ENCODE measurements around the gene SHISA3.
"Not testable (repeated sequence)": the region's sequence is repeated elsewhere in the genome, so short reads cannot be mapped to it uniquely, and the experiment has no call there.

Gene SHISA3

DNA sequence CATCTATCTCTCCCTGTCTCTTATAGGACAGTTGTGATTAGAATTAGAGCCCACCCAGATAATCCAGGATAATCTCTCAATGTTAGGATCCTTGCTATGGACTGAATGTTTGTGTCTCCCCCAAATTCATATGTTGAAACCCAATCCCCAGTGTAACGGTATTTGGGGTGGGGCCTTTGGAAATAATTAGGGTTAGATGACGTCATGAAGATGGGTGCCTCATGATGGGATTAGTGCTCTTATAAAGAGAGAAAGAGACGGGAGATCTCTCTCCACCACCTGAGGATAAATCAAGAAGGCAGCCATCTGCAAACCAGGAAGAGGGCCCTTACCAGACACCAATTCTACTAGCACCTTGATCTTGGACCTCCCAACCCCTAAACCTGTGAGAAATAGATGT is 33.7 kb upstream of the SHISA3 start:
- Histone ChIP-seq H3K27me3 (ENCODE audit: control insufficient read depth in 2 of 2, insufficient read depth in 2 of 2, low read length in 2 of 2) (no peaks in the 10 kb centered on the region), H3K4me1 (ENCODE audit: control insufficient read depth in 2 of 2, insufficient read depth in 2 of 2, low read length in 2 of 2) (no peaks in the 10 kb centered on the region), H3K27ac (ENCODE audit: low read depth in 2 of 2, low read length in 2 of 2) (no peak overlapping the region), H3K4me3 (ENCODE audit: low read length in 2 of 2) (no peak overlapping the region), H3K36me3 (ENCODE audit: control insufficient read depth in 2 of 2, insufficient read depth in 2 of 2, low read length in 2 of 2) (no peaks in the 10 kb centered on the region), H3K9me3 (ENCODE audit: control insufficient read depth in 2 of 2, low read length in 2 of 2) (no peaks in the 10 kb centered on the region), H3K9ac (ENCODE audit: low read depth in 1 of 2, low read length in 2 of 2) (no peak overlapping the region)

DNA sequence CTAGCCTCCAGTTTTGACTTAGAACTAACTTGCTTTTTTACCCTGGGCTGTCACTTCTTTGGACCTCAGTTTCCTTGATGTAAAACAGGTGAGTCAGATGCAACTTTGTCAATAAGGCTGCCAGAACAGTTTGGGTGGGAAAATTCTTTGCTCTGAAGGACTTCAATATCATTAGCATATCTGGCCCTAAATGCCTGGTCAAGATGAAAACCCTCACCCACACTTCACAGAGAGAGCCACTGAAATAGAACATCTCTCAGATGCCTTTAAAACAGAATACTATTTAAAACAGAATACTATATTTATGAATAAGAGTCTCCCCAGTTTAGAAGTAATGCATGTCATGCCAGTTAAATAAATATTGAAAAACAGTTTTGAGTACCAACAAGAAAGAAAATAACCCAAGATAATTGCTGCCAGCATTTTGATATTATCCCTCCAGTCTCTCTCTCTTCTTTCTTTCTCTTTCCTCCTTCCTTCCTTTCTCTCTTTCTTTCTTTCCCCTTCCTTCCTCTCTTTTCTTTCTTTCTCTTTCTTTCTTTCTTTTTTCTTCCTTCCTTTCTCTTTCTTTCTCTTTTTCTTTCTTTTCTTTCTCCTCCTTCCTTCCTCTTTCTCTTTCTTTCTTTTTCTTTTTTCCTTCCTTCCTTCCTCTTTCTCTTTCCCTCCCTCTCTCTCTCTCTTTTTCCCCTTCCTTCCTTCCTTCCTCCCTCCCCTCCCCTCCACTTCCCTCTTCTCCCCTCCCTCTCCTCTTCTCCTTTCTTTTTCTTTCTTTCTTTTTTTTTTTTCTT is 32.8 kb upstream of the SHISA3 start:
- no peaks in the 10 kb centered on the region for H3K36me3 ChIP-seq (ENCODE audit: control insufficient read depth in 2 of 2, insufficient read depth in 2 of 2, low read length in 2 of 2)
- no peak overlapping the region for H3K27ac ChIP-seq (ENCODE audit: low read depth in 2 of 2, low read length in 2 of 2)
- no peaks in the 10 kb centered on the region for H3K27me3 ChIP-seq (ENCODE audit: control insufficient read depth in 2 of 2, insufficient read depth in 2 of 2, low read length in 2 of 2)
- no peak overlapping the region for H3K9ac ChIP-seq (ENCODE audit: low read depth in 1 of 2, low read length in 2 of 2)
- H3K9me3 ChIP-seq (ENCODE audit: control insufficient read depth in 2 of 2, low read length in 2 of 2) = no peaks in the 10 kb centered on the region
- no peaks in the 10 kb centered on the region for H3K4me1 ChIP-seq (ENCODE audit: control insufficient read depth in 2 of 2, insufficient read depth in 2 of 2, low read length in 2 of 2)
- no peak overlapping the region for H3K4me3 ChIP-seq (ENCODE audit: low read length in 2 of 2)

DNA sequence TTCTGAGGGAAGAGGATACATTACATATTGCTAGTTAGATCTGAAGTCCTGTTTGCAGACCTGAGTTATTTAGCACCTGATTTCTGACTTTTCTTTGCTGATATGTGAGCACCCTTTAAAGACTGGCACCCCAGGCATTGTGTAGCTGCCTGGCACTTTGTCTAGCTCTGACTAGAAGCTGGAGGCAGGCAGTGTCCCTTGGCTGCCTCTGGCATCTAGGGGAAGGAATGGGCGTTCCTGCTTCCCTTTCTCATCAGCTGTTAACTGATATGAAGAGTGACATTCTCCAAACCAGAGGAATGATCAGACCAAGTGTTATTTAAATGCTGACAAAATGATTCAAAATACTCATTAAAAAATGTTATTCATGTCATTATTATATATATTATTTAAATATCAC is 30.3 kb upstream of the SHISA3 start:
- Histone ChIP-seq H3K27ac (ENCODE audit: low read depth in 2 of 2, low read length in 2 of 2) (no peak overlapping the region), H3K9me3 (ENCODE audit: control insufficient read depth in 2 of 2, low read length in 2 of 2) (no peaks in the 10 kb centered on the region), H3K4me1 (ENCODE audit: control insufficient read depth in 2 of 2, insufficient read depth in 2 of 2, low read length in 2 of 2) (no peaks in the 10 kb centered on the region), H3K27me3 (ENCODE audit: control insufficient read depth in 2 of 2, insufficient read depth in 2 of 2, low read length in 2 of 2) (no peaks in the 10 kb centered on the region), H3K9ac (ENCODE audit: low read depth in 1 of 2, low read length in 2 of 2) (no peak overlapping the region), H3K4me3 (ENCODE audit: low read length in 2 of 2) (no peak overlapping the region), H3K36me3 (ENCODE audit: control insufficient read depth in 2 of 2, insufficient read depth in 2 of 2, low read length in 2 of 2) (no peaks in the 10 kb centered on the region)

DNA sequence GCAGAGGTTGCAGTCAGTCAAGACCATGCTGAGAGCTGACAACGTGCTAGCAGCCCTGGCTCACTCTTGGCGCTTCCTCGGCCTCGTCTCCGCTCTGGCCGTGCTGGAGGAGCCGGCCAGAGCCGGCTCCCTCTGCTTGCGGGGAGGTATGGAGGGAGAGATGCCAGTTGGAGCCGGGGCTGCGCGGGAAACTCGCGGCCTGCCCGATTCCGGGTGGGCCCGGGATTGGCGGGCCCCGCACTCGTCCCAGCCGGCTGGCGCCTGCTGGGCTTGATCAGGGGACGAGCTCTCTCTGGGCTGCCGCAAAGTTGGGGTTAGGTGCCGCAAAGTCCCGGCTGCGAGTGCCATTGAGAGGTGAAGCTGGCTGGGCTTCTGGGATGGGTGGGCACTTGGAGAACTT is 27.8 kb upstream of the SHISA3 start:
- H3K4me3 ChIP-seq (ENCODE audit: low read length in 2 of 2) = no peak overlapping the region
- no peak overlapping the region for H3K27ac ChIP-seq (ENCODE audit: low read depth in 2 of 2, low read length in 2 of 2)
- no peaks in the 10 kb centered on the region for H3K9me3 ChIP-seq (ENCODE audit: control insufficient read depth in 2 of 2, low read length in 2 of 2)
- no peaks in the 10 kb centered on the region for H3K27me3 ChIP-seq (ENCODE audit: control insufficient read depth in 2 of 2, insufficient read depth in 2 of 2, low read length in 2 of 2)
- no peak overlapping the region for H3K9ac ChIP-seq (ENCODE audit: low read depth in 1 of 2, low read length in 2 of 2)
- no peaks in the 10 kb centered on the region for H3K4me1 ChIP-seq (ENCODE audit: control insufficient read depth in 2 of 2, insufficient read depth in 2 of 2, low read length in 2 of 2)
- H3K36me3 ChIP-seq (ENCODE audit: control insufficient read depth in 2 of 2, insufficient read depth in 2 of 2, low read length in 2 of 2) = no peaks in the 10 kb centered on the region

DNA sequence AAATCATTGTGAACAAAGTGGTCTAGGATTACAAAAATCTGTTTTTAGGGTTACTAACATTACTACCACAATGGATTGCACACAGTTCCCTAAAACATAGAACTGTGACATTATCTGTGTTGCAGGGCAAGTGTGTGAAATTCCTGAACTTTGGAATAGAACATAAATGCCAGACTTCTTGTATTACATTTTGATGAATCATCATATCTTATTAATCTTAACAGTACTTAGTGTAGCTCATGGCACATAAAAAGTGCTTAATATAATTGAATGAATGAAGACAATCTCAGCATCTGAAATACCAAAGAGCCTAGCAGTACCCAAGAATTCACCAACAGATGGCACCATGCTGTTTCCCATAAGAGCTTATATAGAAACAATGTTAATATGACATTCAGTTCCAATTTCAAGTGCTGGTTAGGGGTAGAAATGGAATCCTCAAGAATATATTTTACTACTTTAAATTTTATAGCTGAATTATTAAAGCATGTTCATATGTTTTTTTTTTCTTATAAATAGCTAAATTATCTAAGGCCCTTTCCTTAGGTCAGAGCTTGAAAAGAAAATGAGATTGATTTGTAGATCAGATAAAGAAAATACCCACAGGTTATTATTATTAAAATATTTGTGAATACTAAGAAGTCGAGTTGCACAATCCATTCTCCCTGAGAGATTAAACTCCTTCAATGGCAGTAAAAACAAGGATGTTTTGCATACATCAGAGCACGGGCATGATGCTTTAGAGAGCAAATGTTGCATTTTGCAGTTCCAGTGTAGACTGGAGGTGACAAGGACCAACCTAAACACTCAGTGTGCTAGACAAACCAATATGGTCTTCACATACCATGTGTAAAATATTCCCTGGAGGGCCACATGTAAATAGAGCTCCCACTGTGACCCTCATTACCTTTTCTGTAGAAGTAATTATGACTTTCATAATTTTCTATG is 25.7 kb upstream of the SHISA3 start:
- Histone ChIP-seq H3K27me3 (ENCODE audit: control insufficient read depth in 2 of 2, insufficient read depth in 2 of 2, low read length in 2 of 2) (no peaks in the 10 kb centered on the region), H3K4me1 (ENCODE audit: control insufficient read depth in 2 of 2, insufficient read depth in 2 of 2, low read length in 2 of 2) (no peaks in the 10 kb centered on the region), H3K9me3 (ENCODE audit: control insufficient read depth in 2 of 2, low read length in 2 of 2) (no peaks in the 10 kb centered on the region), H3K4me3 (ENCODE audit: low read length in 2 of 2) (no peak overlapping the region), H3K36me3 (ENCODE audit: control insufficient read depth in 2 of 2, insufficient read depth in 2 of 2, low read length in 2 of 2) (no peaks in the 10 kb centered on the region), H3K27ac (ENCODE audit: low read depth in 2 of 2, low read length in 2 of 2) (no peak overlapping the region), H3K9ac (ENCODE audit: low read depth in 1 of 2, low read length in 2 of 2) (no peak overlapping the region)

DNA sequence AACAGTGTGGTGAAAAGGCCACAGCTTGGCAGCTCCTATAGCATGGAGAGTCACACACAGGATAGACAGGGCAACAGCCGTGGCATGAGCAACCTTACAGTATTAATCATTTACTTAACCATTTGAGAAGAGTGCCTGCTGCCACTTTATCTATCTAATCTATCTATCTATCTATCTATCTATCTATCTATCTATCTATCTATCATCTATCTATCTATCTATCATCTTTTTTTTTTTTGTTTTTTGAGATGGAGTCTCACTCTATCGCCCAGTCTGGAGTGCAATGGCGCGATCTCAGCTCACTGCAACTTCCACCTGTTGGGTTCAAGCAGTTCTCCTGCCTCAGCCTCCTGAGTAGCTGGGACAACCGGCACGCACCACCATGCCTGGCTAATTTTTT is 25.0 kb upstream of the SHISA3 start:
- H3K9me3 ChIP-seq (ENCODE audit: control insufficient read depth in 2 of 2, low read length in 2 of 2); H3K27ac ChIP-seq (ENCODE audit: low read depth in 2 of 2, low read length in 2 of 2); H3K36me3 ChIP-seq (ENCODE audit: control insufficient read depth in 2 of 2, insufficient read depth in 2 of 2, low read length in 2 of 2); H3K4me1 ChIP-seq (ENCODE audit: control insufficient read depth in 2 of 2, insufficient read depth in 2 of 2, low read length in 2 of 2); H3K27me3 ChIP-seq (ENCODE audit: control insufficient read depth in 2 of 2, insufficient read depth in 2 of 2, low read length in 2 of 2); H3K9ac ChIP-seq (ENCODE audit: low read depth in 1 of 2, low read length in 2 of 2); H3K4me3 ChIP-seq (ENCODE audit: low read length in 2 of 2): not testable (repeated sequence)

DNA sequence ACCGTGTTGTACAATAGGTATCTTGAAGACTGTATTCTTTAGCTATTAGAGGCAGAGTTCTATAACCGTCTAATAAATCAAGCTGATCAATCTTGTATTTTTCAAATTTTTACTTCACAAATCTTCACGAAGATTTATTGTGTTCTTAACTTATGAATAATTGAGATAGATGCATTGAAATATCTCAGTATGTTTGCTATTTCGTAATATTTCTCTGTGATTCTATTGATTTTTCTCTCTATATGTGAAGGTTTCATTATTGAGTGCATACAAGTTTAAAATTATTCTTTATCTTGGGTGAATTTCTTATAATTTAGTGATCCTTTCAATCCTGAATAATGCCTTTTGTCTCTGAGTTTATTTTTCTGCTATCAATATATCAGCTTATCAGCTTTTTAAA is 19.8 kb upstream of the SHISA3 start:
- H3K9me3 ChIP-seq (ENCODE audit: control insufficient read depth in 2 of 2, low read length in 2 of 2) = no peaks in the 10 kb centered on the region
- no peaks in the 10 kb centered on the region for H3K36me3 ChIP-seq (ENCODE audit: control insufficient read depth in 2 of 2, insufficient read depth in 2 of 2, low read length in 2 of 2)
- H3K4me1 ChIP-seq (ENCODE audit: control insufficient read depth in 2 of 2, insufficient read depth in 2 of 2, low read length in 2 of 2) = no peaks in the 10 kb centered on the region
- no peak overlapping the region for H3K4me3 ChIP-seq (ENCODE audit: low read length in 2 of 2)
- no peaks in the 10 kb centered on the region for H3K27me3 ChIP-seq (ENCODE audit: control insufficient read depth in 2 of 2, insufficient read depth in 2 of 2, low read length in 2 of 2)
- no peak overlapping the region for H3K27ac ChIP-seq (ENCODE audit: low read depth in 2 of 2, low read length in 2 of 2)
- no peak overlapping the region for H3K9ac ChIP-seq (ENCODE audit: low read depth in 1 of 2, low read length in 2 of 2)

DNA sequence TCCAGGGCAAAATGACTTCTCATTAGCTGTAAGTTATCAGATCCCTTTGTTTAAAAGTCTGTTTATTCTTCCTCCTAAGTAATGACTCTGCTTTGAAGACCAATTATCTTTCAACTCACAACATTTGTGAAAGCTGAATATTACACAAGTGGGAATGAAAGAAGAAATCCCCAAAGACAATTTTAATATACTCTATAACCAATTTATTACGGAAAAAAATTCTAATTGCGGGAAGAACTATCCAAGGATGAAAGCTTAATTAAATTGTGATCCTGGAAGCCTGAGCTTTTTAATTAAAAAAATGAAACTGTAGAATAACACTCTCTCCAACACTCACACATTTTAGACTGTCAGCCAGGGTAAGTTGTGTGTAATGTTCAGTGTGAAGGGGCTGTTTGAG is 15.6 kb upstream of the SHISA3 start:
- H3K9me3 ChIP-seq (ENCODE audit: control insufficient read depth in 2 of 2, low read length in 2 of 2) = no peaks in the 10 kb centered on the region
- no peaks in the 10 kb centered on the region for H3K27me3 ChIP-seq (ENCODE audit: control insufficient read depth in 2 of 2, insufficient read depth in 2 of 2, low read length in 2 of 2)
- no peak overlapping the region for H3K4me3 ChIP-seq (ENCODE audit: low read length in 2 of 2)
- no peak overlapping the region for H3K9ac ChIP-seq (ENCODE audit: low read depth in 1 of 2, low read length in 2 of 2)
- H3K4me1 ChIP-seq (ENCODE audit: control insufficient read depth in 2 of 2, insufficient read depth in 2 of 2, low read length in 2 of 2) = no peaks in the 10 kb centered on the region
- H3K27ac ChIP-seq (ENCODE audit: low read depth in 2 of 2, low read length in 2 of 2) = no peak overlapping the region
- H3K36me3 ChIP-seq (ENCODE audit: control insufficient read depth in 2 of 2, insufficient read depth in 2 of 2, low read length in 2 of 2) = no peaks in the 10 kb centered on the region

DNA sequence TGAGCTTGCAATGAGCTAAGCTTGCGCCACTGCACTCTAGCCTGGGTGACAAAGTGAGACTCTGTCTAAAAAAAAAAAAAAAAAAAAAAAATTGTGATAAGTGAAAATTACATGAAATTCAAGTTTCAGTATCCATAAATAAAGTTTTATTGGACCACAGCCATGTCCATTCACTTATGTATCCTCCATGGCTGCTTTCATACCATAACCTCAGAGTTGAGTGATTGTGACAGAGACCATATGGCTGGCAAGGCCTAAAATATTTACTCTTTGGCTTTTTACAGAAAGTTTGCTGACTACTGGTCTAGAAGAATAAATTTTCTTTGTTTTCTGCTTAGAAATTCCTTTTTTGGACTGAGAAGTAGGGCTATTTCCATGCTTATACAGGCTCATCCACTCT is 11.8 kb upstream of the SHISA3 start:
- Histone ChIP-seq H3K4me1 (ENCODE audit: control insufficient read depth in 2 of 2, insufficient read depth in 2 of 2, low read length in 2 of 2) (no peaks in the 10 kb centered on the region), H3K9ac (ENCODE audit: low read depth in 1 of 2, low read length in 2 of 2) (no peak overlapping the region), H3K4me3 (ENCODE audit: low read length in 2 of 2) (no peak overlapping the region), H3K27ac (ENCODE audit: low read depth in 2 of 2, low read length in 2 of 2) (no peak overlapping the region), H3K36me3 (ENCODE audit: control insufficient read depth in 2 of 2, insufficient read depth in 2 of 2, low read length in 2 of 2) (no peaks in the 10 kb centered on the region), H3K27me3 (ENCODE audit: control insufficient read depth in 2 of 2, insufficient read depth in 2 of 2, low read length in 2 of 2) (no peaks in the 10 kb centered on the region), H3K9me3 (ENCODE audit: control insufficient read depth in 2 of 2, low read length in 2 of 2) (no peaks in the 10 kb centered on the region)

DNA sequence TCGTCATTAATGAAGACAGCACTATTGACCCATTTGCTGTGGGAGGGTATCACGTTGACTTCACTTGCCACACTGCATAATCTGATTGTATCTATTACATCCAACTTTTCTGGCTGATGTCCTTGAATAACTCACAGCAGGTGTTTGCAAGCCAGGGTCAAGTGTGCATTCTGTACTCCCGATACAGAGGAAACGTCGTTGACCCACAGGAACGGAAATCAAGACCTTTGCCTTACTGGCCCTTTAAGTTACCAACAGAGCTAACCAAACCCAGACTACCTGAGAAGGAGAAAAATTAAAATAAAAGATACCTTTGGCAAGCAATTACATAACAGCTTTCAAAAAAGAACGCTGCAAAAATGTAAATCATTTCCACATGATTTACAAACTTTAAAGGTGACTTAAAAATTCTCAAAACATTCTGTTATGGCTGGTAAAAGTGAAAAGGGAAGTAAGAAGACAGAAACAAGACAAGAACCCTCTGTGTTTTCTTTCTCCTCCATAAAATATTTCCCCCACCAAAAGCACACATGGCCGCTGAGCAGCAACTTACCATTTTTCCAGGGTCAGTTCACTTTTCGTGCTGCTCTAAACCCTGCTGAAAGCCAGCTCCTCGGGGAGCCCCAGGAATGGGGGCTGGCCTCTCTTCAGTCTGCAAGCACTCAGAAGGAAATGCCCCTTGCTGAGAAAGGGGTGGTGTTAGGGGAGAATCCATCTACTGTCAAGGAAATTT is 6.5 kb upstream of the SHISA3 start:
- H3K9ac ChIP-seq (ENCODE audit: low read depth in 1 of 2, low read length in 2 of 2) = no peak overlapping the region
- no peaks in the 10 kb centered on the region for H3K9me3 ChIP-seq (ENCODE audit: control insufficient read depth in 2 of 2, low read length in 2 of 2)
- H3K36me3 ChIP-seq (ENCODE audit: control insufficient read depth in 2 of 2, insufficient read depth in 2 of 2, low read length in 2 of 2) = no peaks in the 10 kb centered on the region
- H3K4me1 ChIP-seq (ENCODE audit: control insufficient read depth in 2 of 2, insufficient read depth in 2 of 2, low read length in 2 of 2) = no peaks in the 10 kb centered on the region
- no peak overlapping the region for H3K27ac ChIP-seq (ENCODE audit: low read depth in 2 of 2, low read length in 2 of 2)
- no peak overlapping the region for H3K4me3 ChIP-seq (ENCODE audit: low read length in 2 of 2)
- peaks cover 3 to 8% of the 10 kb centered on the region in 2 donors for H3K27me3 ChIP-seq (ENCODE audit: control insufficient read depth in 2 of 2, insufficient read depth in 2 of 2, low read length in 2 of 2)

Data from mucosa of rectum (tissue), 2 donors.